NCI-H1092 treated with DMSO at 0.1 percent for 48 hours (cell line): Measurements from ENCODE around the gene TRAK2.
"Not testable (repeated sequence)": the region's sequence is repeated elsewhere in the genome, so short reads cannot be mapped to it uniquely, and the experiment has no call there.

Source experiments
- DNase-seq: peaks from one replicate; lab custom pipeline; 2025; lab: John Stamatoyannopoulos, UW

The TRAK2 gene

GRCh38 chr2:201448701-201449100 is 2.6 kb downstream of the TRAK2 start:
- no peak for DNase-seq

GRCh38 chr2:201448061-201448460 is 3.2 kb downstream of the TRAK2 start:
- no peak for DNase-seq

GRCh38 chr2:201447086-201447485 is 4.2 kb downstream of the TRAK2 start:
- DNase-seq = no peak

GRCh38 chr2:201444746-201445465 is 6.4 kb downstream of the TRAK2 start:
- no peak for DNase-seq

GRCh38 chr2:201441409-201441808 is 9.8 kb downstream of the TRAK2 start:
- DNase-seq = no peak

GRCh38 chr2:201440182-201440581 is 11.1 kb downstream of the TRAK2 start:
- DNase-seq = no peak

GRCh38 chr2:201439336-201439922 is 11.8 kb downstream of the TRAK2 start:
- DNase-seq = not testable (repeated sequence)

- DNase-seq = no peak
These were observed 15.1 kb downstream of the TRAK2 start for GRCh38 chr2:201436141-201436540.

GRCh38 chr2:201433394-201433995 is 17.8 kb downstream of the TRAK2 start:
- no peak for DNase-seq

- DNase-seq = no peak
These were observed 18.5 kb downstream of the TRAK2 start for GRCh38 chr2:201432621-201433393.

- DNase-seq = no peak
These were observed 19.1 kb downstream of the TRAK2 start for GRCh38 chr2:201432038-201432620.

- no peak for DNase-seq
These were observed 20.4 kb downstream of the TRAK2 start for GRCh38 chr2:201430839-201431238.

- not testable (repeated sequence) for DNase-seq
These were observed 20.9 kb downstream of the TRAK2 start for GRCh38 chr2:201430322-201430721.

- not testable (repeated sequence) for DNase-seq
These were observed 21.4 kb downstream of the TRAK2 start for GRCh38 chr2:201429835-201430234.

- DNase-seq = not testable (repeated sequence)
These were observed 22.9 kb downstream of the TRAK2 start for GRCh38 chr2:201428366-201428765.

- no peak for DNase-seq
These were observed 25.3 kb downstream of the TRAK2 start for GRCh38 chr2:201425952-201426351.

GRCh38 chr2:201420442-201421113 is 30.7 kb downstream of the TRAK2 start:
- DNase-seq = no peak

GRCh38 chr2:201419986-201420385 is 31.3 kb downstream of the TRAK2 start:
- DNase-seq = no peak

GRCh38 chr2:201419057-201419635 is 32.1 kb downstream of the TRAK2 start:
- no peak for DNase-seq

- DNase-seq = no peak
These were observed 36.1 kb downstream of the TRAK2 start for GRCh38 chr2:201415149-201415548.
